DND-41 (cell line): Measurements from ENCODE around the gene SDHC.

Source experiments
- ATAC-seq: fragments of 200-7000 bp; cut with Tn5 transposase; 3 replicates; pipeline ENCODE4 v1.9.1; 2021; ENCODE audit warnings: low read depth; ENCODE audit not compliant: insufficient read depth
- DNase-seq: peaks from one replicate; pipeline ENCODE4 v3.0.0-alpha.2; 2020
- H2AFZ ChIP-seq: 2 replicates; pipeline ENCODE4 v1.6.0; 2012; ENCODE audit warnings: low read depth, low read length
- H3K27ac ChIP-seq: 2 replicates; pipeline ENCODE4 v1.5.1; 2012; ENCODE audit warnings: low read length, inconsistent platforms
- H3K27me3 ChIP-seq: fragments of 200-600 bp; sonication (generic); 2 replicates; pipeline ENCODE4 v1.6.0; 2012; ENCODE audit warnings: low read length, mild to moderate bottlenecking, inconsistent platforms; ENCODE audit not compliant: insufficient read depth, poor library complexity
- H3K36me3 ChIP-seq: 2 replicates; pipeline ENCODE4 v1.5.1; 2012; ENCODE audit warnings: low read length, inconsistent platforms; ENCODE audit not compliant: insufficient read depth
- H3K4me1 ChIP-seq: 2 replicates; pipeline ENCODE4 v1.5.1; 2012; ENCODE audit warnings: mild to moderate bottlenecking, low read length; ENCODE audit not compliant: insufficient read depth
- H3K4me2 ChIP-seq: 2 replicates; pipeline ENCODE4 v1.6.0; 2012; ENCODE audit warnings: mild to moderate bottlenecking, moderate library complexity, low read length, inconsistent platforms; ENCODE audit not compliant: insufficient read depth
- H3K4me3 ChIP-seq, 2 experiments: fragments of 200-600 bp in 1 of 2; shearing (Covaris generic) in 1 of 2; 2 replicates each; pipeline ENCODE4 v1.5.1; 2012 to 2016; ENCODE audit warnings: inconsistent platforms in 2 of 2, low read length in 2 of 2, mild to moderate bottlenecking in 2 of 2, low read depth in 1 of 2, moderate library complexity in 1 of 2
- H3K79me2 ChIP-seq: 2 replicates; pipeline ENCODE4 v1.6.0; 2012; ENCODE audit warnings: low read length, inconsistent platforms; ENCODE audit not compliant: insufficient read depth
- H3K9ac ChIP-seq: 2 replicates; pipeline ENCODE4 v1.6.0; 2012; ENCODE audit warnings: low read depth, mild to moderate bottlenecking, inconsistent platforms, low read length, moderate library complexity
- H3K9me3 ChIP-seq: 2 replicates; pipeline ENCODE4 v1.5.1; 2012; ENCODE audit warnings: low read length, moderate library complexity, mild to moderate bottlenecking, inconsistent platforms; ENCODE audit not compliant: insufficient read depth, severe bottlenecking
- H4K20me1 ChIP-seq: 2 replicates; pipeline ENCODE4 v1.6.0; 2012; ENCODE audit warnings: low read length; ENCODE audit not compliant: insufficient read depth
- EZH2 ChIP-seq: IDR thresholded peaks from 3 replicates; pipeline ENCODE4 v1.6.1; 2012; ENCODE audit warnings: borderline replicate concordance, low read depth, mild to moderate bottlenecking, moderate library complexity, low read length, inconsistent platforms; ENCODE audit not compliant: severe bottlenecking
- TF ChIP-seq, protein P1 (sequence below): IDR thresholded peaks from 2 replicates; pipeline ENCODE4 v1.5.1; 2012; ENCODE audit warnings: borderline replicate concordance, low read length, moderate library complexity, mild to moderate bottlenecking; ENCODE audit not compliant: poor library complexity, severe bottlenecking; ENCODE audit errors: extremely low read depth

The SDHC gene

GRCh38 chr1:161266836-161267235, 47.3 kb upstream of the SDHC start:
- no peak for ATAC-seq
- TF ChIP-seq, protein P1, sequence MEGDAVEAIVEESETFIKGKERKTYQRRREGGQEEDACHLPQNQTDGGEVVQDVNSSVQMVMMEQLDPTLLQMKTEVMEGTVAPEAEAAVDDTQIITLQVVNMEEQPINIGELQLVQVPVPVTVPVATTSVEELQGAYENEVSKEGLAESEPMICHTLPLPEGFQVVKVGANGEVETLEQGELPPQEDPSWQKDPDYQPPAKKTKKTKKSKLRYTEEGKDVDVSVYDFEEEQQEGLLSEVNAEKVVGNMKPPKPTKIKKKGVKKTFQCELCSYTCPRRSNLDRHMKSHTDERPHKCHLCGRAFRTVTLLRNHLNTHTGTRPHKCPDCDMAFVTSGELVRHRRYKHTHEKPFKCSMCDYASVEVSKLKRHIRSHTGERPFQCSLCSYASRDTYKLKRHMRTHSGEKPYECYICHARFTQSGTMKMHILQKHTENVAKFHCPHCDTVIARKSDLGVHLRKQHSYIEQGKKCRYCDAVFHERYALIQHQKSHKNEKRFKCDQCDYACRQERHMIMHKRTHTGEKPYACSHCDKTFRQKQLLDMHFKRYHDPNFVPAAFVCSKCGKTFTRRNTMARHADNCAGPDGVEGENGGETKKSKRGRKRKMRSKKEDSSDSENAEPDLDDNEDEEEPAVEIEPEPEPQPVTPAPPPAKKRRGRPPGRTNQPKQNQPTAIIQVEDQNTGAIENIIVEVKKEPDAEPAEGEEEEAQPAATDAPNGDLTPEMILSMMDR = no peak
- TF ChIP-seq EZH2 = no peak
- Histone ChIP-seq H3K36me3 (no peaks in the 10 kb centered on the region), H3K4me1 (no peaks in the 10 kb centered on the region), H3K4me3 (no peak overlapping the region), H3K9ac (no peak overlapping the region), H3K27me3 (peaks cover 5% of the 10 kb centered on the region), H2AFZ (no peak overlapping the region), H3K9me3 (no peaks in the 10 kb centered on the region), H4K20me1 (no peaks in the 10 kb centered on the region), H3K4me2 (no peak overlapping the region), H3K27ac (no peak overlapping the region), H3K79me2 (no peaks in the 10 kb centered on the region)
- no peak for DNase-seq

- no peak for DNase-seq
- Histone ChIP-seq H3K9me3 (no peaks in the 10 kb centered on the region), H3K79me2 (no peaks in the 10 kb centered on the region), H2AFZ (no peak overlapping the region), H3K4me1 (no peaks in the 10 kb centered on the region), H3K27ac (no peak overlapping the region), H3K4me3 (no peak overlapping the region), H3K4me2 (no peak overlapping the region), H4K20me1 (no peaks in the 10 kb centered on the region), H3K27me3 (peaks cover 5% of the 10 kb centered on the region), H3K36me3 (no peaks in the 10 kb centered on the region), H3K9ac (no peak overlapping the region)
- no peak for ATAC-seq
- TF ChIP-seq, protein P1 = no peak
- TF ChIP-seq EZH2 = no peak
Measured at GRCh38 chr1:161267321-161267720, 46.9 kb upstream of the SDHC start.

DNA sequence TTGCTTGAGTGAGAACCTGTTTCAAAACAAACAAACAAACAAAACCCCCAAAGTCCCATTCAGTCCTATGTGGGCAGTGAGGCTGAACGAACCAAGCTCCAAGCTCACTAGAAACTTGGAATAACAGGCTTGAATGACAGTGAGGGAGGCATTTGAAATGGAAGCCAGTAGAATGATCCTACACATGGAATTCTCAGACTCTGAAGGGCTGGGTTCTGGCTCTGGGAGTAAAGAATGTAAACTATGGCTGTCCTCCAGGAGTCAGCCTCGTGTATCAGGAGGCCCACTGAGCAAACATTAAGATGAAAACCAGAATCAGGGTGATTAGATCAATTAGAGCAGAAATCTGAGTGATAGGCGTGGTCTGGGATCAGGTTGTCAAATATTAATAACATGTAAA, 40.8 kb upstream of the SDHC start:
- H3K4me1 ChIP-seq = no peaks in the 10 kb centered on the region
- H3K4me3 ChIP-seq = no peak overlapping the region
- ATAC-seq = no peak
- no peak overlapping the region for H3K9ac ChIP-seq
- H3K79me2 ChIP-seq = no peaks in the 10 kb centered on the region
- no peaks in the 10 kb centered on the region for H4K20me1 ChIP-seq
- DNase-seq = no peak
- no peaks in the 10 kb centered on the region for H3K36me3 ChIP-seq
- no peak overlapping the region for H3K27ac ChIP-seq
- no peak overlapping the region for H3K4me2 ChIP-seq
- no peak overlapping the region for H2AFZ ChIP-seq
- peaks cover 17% of the 10 kb centered on the region for H3K27me3 ChIP-seq
- TF ChIP-seq, protein P1 = no peak
- no peak for TF ChIP-seq EZH2
- no peaks in the 10 kb centered on the region for H3K9me3 ChIP-seq

GRCh38 chr1:161274874-161275273, 39.3 kb upstream of the SDHC start:
- Histone ChIP-seq H3K36me3 (no peaks in the 10 kb centered on the region), H3K27me3 (peaks cover 21% of the 10 kb centered on the region), H3K27ac (no peak overlapping the region), H3K4me1 (no peaks in the 10 kb centered on the region), H4K20me1 (no peaks in the 10 kb centered on the region), H3K9ac (no peak overlapping the region), H2AFZ (no peak overlapping the region), H3K79me2 (no peaks in the 10 kb centered on the region), H3K9me3 (no peaks in the 10 kb centered on the region), H3K4me3 (no peak overlapping the region), H3K4me2 (no peak overlapping the region)
- ATAC-seq = no peak
- TF ChIP-seq, protein P1 = no peak
- TF ChIP-seq EZH2 = no peak
- DNase-seq = no peak
